IMR-90 (cell line): Measurements from ENCODE around the gene TLNRD1.

Experiments
- CTCF ChIP-seq: conservative IDR thresholded peaks from 2 replicates; pipeline ENCODE4 v1.5.1; 2012; ENCODE audit warnings: mild to moderate bottlenecking, low read depth, low read length, improper control_type of control experiment
- USF2 ChIP-seq: fragments of 150-350 bp; IDR thresholded peaks from 2 replicates; pipeline ENCODE4 v1.6.1; 2017; ENCODE audit warnings: mild to moderate bottlenecking, antibody characterized with exemption, low read length, low read depth

DNA sequence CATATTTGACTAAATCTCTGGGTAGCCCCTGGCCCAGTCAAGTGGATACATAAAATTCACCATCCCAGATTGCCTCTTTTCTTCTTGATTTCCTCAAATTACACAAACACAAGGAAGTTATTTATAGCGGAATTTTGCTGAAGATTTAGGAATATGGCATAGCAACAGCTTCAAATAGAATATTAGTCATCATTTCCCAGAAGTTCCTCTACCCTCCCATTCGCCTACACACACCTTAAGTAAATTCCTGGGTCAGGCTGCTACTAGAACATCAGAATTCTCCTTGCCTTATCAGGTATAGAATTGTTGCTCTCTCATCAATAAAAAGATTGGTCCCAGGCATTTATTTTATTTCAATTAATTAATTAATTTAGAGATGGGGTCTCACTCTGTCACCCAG is 42.7 kb upstream of the TLNRD1 start:
- TF ChIP-seq CTCF (no peak), USF2 (no peak)
